ENCODE measurements around the gene FOXA3.

GRCh38 chr19:45866400-45867176 is 2.5 kb downstream of the FOXA3 start:
- TF ChIP-seq POLR2A (IDR thresholded peaks at IDR 0.05), result no peak
- TF ChIP-seq CTCF (IDR thresholded peaks at IDR 0.05), result no peak
